ENCODE measurements around the gene TSPAN33. TPM values are rescaled to one million over a fixed set of nuclear protein-coding genes. Genes with fewer than 3 reads are reported as not detected.

TSPAN33 gene
- total and polyA plus RNA-seq, 4 donors: 3.3 to 8.2 (median 5.9) TPM

DNA sequence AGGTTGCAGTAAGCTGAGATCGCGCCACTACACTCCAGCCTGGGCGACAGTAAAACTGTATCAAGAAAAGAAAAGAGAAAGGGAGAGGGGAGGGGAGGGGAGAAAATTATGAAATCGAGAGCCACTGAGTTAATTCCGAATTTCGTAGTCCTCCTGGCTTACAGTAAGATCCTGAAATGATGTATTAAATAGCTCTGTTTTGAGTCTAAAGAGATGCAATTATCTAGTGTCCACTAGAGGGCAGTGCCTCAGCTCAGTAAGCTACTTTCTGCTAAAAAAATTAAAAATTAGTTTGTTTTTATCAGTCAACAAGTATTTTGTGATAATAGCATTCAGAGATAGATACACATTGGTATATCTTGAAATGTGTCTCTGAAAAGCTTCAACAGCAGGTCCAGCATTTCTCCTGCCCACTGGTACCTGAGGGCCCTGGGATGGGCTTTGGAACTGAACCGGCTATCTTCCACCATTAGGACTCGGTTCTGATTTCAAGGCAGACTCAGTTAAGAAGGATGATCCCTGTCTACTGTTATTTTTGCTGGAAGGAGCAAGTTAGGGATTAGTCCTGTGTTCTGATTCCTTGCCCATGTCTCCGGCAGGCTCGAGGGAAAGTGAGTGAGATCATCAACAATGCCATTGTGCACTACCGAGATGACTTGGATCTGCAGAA, 19.5 kb downstream of the TSPAN33 start:
- TF ChIP-seq, protein P1, sequence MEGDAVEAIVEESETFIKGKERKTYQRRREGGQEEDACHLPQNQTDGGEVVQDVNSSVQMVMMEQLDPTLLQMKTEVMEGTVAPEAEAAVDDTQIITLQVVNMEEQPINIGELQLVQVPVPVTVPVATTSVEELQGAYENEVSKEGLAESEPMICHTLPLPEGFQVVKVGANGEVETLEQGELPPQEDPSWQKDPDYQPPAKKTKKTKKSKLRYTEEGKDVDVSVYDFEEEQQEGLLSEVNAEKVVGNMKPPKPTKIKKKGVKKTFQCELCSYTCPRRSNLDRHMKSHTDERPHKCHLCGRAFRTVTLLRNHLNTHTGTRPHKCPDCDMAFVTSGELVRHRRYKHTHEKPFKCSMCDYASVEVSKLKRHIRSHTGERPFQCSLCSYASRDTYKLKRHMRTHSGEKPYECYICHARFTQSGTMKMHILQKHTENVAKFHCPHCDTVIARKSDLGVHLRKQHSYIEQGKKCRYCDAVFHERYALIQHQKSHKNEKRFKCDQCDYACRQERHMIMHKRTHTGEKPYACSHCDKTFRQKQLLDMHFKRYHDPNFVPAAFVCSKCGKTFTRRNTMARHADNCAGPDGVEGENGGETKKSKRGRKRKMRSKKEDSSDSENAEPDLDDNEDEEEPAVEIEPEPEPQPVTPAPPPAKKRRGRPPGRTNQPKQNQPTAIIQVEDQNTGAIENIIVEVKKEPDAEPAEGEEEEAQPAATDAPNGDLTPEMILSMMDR (IDR thresholded peaks at IDR 0.05; ENCODE audit: control extremely low read depth, extremely low read depth): peak; percentile 51
- Histone ChIP-seq H3K36me3 (ENCODE audit: control insufficient read depth in 4 of 4, insufficient read depth in 4 of 4, low read length in 4 of 4) (no peaks in the 10 kb centered on the region), H3K27ac (ENCODE audit: low read depth in 1 of 2, low read length in 1 of 2) (no peak overlapping the region), H3K4me1 (ENCODE audit: control insufficient read depth in 5 of 5, insufficient read depth in 5 of 5, low read length in 5 of 5) (peaks cover 0 to 9% (median 0%) of the 10 kb centered on the region in 5 donors), H3K9ac (ENCODE audit: insufficient read depth in 1 of 2, low read length in 2 of 2) (no peak overlapping the region), H3K27me3 (ENCODE audit: control insufficient read depth in 3 of 3, insufficient read depth in 3 of 3, low read length in 2 of 3) (peaks cover 0 to 35% (median 0%) of the 10 kb centered on the region in 3 donors), H3K9me3 (ENCODE audit: control insufficient read depth in 4 of 4, insufficient read depth in 3 of 4, low read length in 3 of 4) (no peaks in the 10 kb centered on the region), H3K4me3 (no peak overlapping the region)
- peak in 2 of 3 donors; percentile 78 to 86 for DNase-seq
- 59 to 64% methylated on average over 11 of the region's 11 CpGs for WGBS, 2 donors
- ATAC-seq (ENCODE audit: insufficient read depth, low FRiP score): no peak

DNA sequence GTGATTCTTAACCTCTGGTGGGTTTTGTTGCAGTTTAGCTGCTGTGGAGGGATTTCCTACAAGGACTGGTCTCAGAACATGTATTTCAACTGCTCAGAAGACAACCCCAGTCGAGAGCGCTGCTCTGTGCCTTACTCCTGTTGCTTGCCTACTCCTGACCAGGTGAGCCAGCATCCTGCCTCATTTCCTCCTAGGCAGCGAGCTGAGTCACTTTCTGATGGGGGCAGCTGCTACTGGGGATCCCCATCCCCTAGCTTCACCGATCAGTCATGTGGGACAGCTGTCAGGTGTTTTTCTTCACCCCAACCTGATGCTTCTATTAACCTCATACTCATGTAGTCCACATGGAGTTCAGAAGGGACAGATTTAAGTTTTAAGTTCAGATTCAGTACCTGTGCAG, 22.2 kb downstream of the TSPAN33 start:
- DNase-seq (no peak), ATAC-seq (ENCODE audit: insufficient read depth, low FRiP score) (no peak)
- TF ChIP-seq, protein P1 (IDR thresholded peaks at IDR 0.05; ENCODE audit: control extremely low read depth, extremely low read depth): no peak
- Histone ChIP-seq H3K9ac (ENCODE audit: insufficient read depth in 1 of 2, low read length in 2 of 2) (no peak overlapping the region), H3K4me1 (ENCODE audit: control insufficient read depth in 5 of 5, insufficient read depth in 5 of 5, low read length in 5 of 5) (peaks cover 0 to 26% (median 2%) of the 10 kb centered on the region in 5 donors), H3K36me3 (ENCODE audit: control insufficient read depth in 4 of 4, insufficient read depth in 4 of 4, low read length in 4 of 4) (no peaks in the 10 kb centered on the region), H3K9me3 (ENCODE audit: control insufficient read depth in 4 of 4, insufficient read depth in 3 of 4, low read length in 3 of 4) (no peaks in the 10 kb centered on the region), H3K27ac (ENCODE audit: low read depth in 1 of 2, low read length in 1 of 2) (no peak overlapping the region), H3K4me3 (no peak overlapping the region), H3K27me3 (ENCODE audit: control insufficient read depth in 3 of 3, insufficient read depth in 3 of 3, low read length in 2 of 3) (peaks cover 0 to 40% (median 0%) of the 10 kb centered on the region in 3 donors)
- WGBS, 2 donors: 83 to 86% methylated on average over 4 of the region's 4 CpGs

DNA sequence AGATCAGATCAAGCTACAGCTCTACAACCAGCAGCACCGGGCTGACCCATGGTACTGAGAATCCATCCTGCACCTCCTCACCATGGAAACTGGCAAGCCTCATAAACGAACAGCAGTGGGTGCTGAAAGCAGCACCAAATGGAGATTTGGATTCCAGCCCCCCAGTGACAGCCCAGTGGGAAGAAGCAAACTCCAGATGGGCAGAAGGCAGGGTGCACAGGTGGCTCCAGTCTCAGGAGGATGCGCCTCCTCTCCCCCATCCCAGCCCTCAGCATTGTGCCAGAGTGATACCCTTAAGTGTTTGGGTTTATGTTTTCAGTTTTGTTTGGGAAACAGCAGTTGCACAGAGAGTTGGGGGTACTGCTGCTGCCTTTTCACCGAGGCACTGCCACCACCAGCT, 23.3 kb downstream of the TSPAN33 start:
- no peaks in the 10 kb centered on the region for H3K36me3 ChIP-seq (ENCODE audit: control insufficient read depth in 4 of 4, insufficient read depth in 4 of 4, low read length in 4 of 4)
- H3K9ac ChIP-seq (ENCODE audit: insufficient read depth in 1 of 2, low read length in 2 of 2): no peak overlapping the region
- no peak overlapping the region for H3K27ac ChIP-seq (ENCODE audit: low read depth in 1 of 2, low read length in 1 of 2)
- DNase-seq (no peak), ATAC-seq (ENCODE audit: insufficient read depth, low FRiP score) (no peak)
- H3K27me3 ChIP-seq (ENCODE audit: control insufficient read depth in 3 of 3, insufficient read depth in 3 of 3, low read length in 2 of 3): peaks cover 0 to 35% (median 0%) of the 10 kb centered on the region in 3 donors
- H3K4me3 ChIP-seq: no peak overlapping the region
- TF ChIP-seq, protein P1 (IDR thresholded peaks at IDR 0.05; ENCODE audit: control extremely low read depth, extremely low read depth): no peak
- H3K9me3 ChIP-seq (ENCODE audit: control insufficient read depth in 4 of 4, insufficient read depth in 3 of 4, low read length in 3 of 4): no peaks in the 10 kb centered on the region
- 79 to 84% methylated on average over 4 of the region's 4 CpGs for whole genome bisulfite sequencing, 2 donors
- H3K4me1 ChIP-seq (ENCODE audit: control insufficient read depth in 5 of 5, insufficient read depth in 5 of 5, low read length in 5 of 5): peaks cover 0 to 26% (median 2%) of the 10 kb centered on the region in 5 donors

Measured in lung (tissue), 12 donors.